ENCODE results near the gene C1QTNF2. TPM values are rescaled to one million over a fixed set of nuclear protein-coding genes. Genes with fewer than 3 reads are reported as not detected.
A peak's percentile ranks its signal among the peaks of the same experiment; 100 is the strongest.

The C1QTNF2 gene
- total RNA-seq, 6 donors from 2014 or later = 0.39 to 3.1 (median 0.61) TPM; not detected in 1

DNA sequence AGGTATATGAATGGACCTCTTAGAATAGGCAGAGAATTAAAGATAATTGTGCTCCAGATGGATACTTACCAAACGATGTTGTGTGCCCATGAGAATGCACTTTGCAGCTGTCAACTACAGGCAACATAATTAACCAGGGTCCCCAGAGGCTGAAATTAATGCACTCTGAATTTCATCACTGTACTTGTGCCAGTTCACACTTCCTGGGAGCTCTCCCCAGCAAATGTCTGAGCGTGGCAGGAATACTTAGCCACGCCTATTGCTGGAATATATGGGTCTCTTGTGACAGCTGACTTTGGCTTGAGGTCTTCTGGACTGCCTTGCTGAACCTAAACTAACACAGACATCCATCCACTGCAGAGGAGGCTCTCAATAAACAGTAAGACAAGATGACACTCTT, 11.9 kb upstream of the C1QTNF2 start:
- Histone ChIP-seq H3K27me3 (no peaks in the 10 kb centered on the region), H3K4me1 (no peaks in the 10 kb centered on the region), H3K36me3 (no peaks in the 10 kb centered on the region), H3K9me3 (peaks cover 3 to 6% (median 5%) of the 10 kb centered on the region in 4 donors), H3K27ac (no peak overlapping the region), H3K4me3 (no peak overlapping the region)
- DNase-seq (no peak), ATAC-seq (ENCODE audit: low FRiP score in 2 of 2) (no peak)
- WGBS, 2 donors = 80 to 88% methylated on average over 3 of the region's 3 CpGs
- TF ChIP-seq POLR2A (IDR thresholded peaks at IDR 0.05) = no peak
- TF ChIP-seq, protein P1, sequence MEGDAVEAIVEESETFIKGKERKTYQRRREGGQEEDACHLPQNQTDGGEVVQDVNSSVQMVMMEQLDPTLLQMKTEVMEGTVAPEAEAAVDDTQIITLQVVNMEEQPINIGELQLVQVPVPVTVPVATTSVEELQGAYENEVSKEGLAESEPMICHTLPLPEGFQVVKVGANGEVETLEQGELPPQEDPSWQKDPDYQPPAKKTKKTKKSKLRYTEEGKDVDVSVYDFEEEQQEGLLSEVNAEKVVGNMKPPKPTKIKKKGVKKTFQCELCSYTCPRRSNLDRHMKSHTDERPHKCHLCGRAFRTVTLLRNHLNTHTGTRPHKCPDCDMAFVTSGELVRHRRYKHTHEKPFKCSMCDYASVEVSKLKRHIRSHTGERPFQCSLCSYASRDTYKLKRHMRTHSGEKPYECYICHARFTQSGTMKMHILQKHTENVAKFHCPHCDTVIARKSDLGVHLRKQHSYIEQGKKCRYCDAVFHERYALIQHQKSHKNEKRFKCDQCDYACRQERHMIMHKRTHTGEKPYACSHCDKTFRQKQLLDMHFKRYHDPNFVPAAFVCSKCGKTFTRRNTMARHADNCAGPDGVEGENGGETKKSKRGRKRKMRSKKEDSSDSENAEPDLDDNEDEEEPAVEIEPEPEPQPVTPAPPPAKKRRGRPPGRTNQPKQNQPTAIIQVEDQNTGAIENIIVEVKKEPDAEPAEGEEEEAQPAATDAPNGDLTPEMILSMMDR (IDR thresholded peaks at IDR 0.05) = no peak
- TF ChIP-seq POLR2AphosphoS5 (IDR thresholded peaks at IDR 0.05) = no peak
- TF ChIP-seq EP300 (IDR thresholded peaks at IDR 0.05) = no peak

DNA sequence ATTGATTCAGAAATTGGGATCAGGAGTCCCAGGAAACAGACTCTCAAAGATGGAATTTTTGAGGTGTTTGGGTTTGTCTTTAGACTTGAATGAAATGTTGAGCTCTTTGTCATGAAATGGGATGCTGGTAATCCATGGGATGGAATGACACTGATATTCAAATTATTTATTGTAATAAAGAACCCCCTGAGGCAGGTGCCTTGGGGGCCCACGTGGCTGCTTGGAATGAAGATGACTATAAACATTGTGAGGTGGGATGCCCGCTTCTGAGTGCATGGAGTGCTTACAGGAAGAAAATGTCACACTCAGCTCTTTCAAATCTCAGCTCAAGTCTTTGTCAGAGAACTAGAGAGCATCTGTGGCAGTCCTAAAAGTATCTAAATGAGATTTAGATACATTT, 9.6 kb upstream of the C1QTNF2 start:
- TF ChIP-seq POLR2A (IDR thresholded peaks at IDR 0.05) (no peak), EP300 (IDR thresholded peaks at IDR 0.05) (no peak), POLR2AphosphoS5 (IDR thresholded peaks at IDR 0.05) (no peak)
- TF ChIP-seq, protein P1 (IDR thresholded peaks at IDR 0.05) = no peak
- no peak for ATAC-seq (ENCODE audit: low FRiP score in 2 of 2)

DNA sequence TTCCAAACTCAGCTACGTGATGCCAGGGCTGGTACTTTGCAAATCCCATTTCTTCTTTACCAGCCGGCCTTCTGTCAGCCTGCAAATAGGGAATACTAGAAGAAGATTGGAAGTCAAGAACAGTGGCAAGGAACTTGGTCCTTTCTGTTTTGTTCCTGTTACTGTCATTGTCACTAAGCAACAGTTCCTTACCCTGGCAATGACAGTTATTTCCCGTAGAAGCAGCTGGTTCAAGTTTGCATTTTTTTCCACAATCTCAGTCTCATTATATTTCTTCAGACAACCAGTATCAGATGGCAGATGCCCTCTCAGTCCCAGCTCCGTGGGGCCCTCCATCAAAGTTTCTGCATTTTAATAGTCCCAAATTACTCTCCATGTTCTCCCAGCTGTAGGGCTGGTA, 9.1 kb upstream of the C1QTNF2 start:
- ATAC-seq (ENCODE audit: low FRiP score in 2 of 2) (peak in 1 of 2 donors; percentile 56), DNase-seq (no peak)
- H3K27ac ChIP-seq = no peak overlapping the region
- 41 to 45% methylated on average over 4 of the region's 4 CpGs for WGBS, 2 donors
- H3K9me3 ChIP-seq = no peaks in the 10 kb centered on the region
- no peak overlapping the region for H3K4me3 ChIP-seq
- H3K36me3 ChIP-seq = no peaks in the 10 kb centered on the region
- H3K27me3 ChIP-seq = no peaks in the 10 kb centered on the region
- TF ChIP-seq EP300 (IDR thresholded peaks at IDR 0.05) (no peak), POLR2A (IDR thresholded peaks at IDR 0.05) (no peak), POLR2AphosphoS5 (IDR thresholded peaks at IDR 0.05) (no peak)
- TF ChIP-seq, protein P1 (IDR thresholded peaks at IDR 0.05) = no peak
- H3K4me1 ChIP-seq = no peaks in the 10 kb centered on the region

More for the DNA sequence above, 9.6 kb upstream of the C1QTNF2 start:
- H3K9me3 ChIP-seq = no peaks in the 10 kb centered on the region
- no peak overlapping the region for H3K27ac ChIP-seq
- H3K27me3 ChIP-seq = no peaks in the 10 kb centered on the region
- 81 to 84% methylated on average over 2 of the region's 2 CpGs for WGBS, 2 donors
- H3K4me3 ChIP-seq = no peak overlapping the region
- DNase-seq = no peak
- no peaks in the 10 kb centered on the region for H3K4me1 ChIP-seq
- no peaks in the 10 kb centered on the region for H3K36me3 ChIP-seq

DNA sequence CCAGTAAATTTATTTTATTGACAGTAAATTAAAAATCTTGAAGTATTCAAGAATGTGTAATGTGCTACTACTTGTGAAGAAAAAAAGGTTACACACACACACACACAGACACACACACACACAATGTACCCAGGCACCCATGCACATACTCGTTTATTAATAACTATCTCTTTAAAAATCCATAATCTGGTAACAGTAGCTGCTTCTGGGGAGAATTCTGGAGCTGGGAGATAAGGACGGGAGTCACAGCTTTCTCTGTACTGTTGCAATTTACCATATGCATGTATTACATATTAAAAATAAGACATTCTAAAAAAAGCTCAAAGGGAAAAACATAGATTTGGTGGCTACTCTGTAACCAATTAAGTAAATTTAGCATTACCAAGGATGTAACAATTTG, 7.9 kb upstream of the C1QTNF2 start:
- Histone ChIP-seq H3K4me1 (no peaks in the 10 kb centered on the region), H3K4me3 (no peak overlapping the region), H3K9me3 (no peaks in the 10 kb centered on the region), H3K36me3 (no peaks in the 10 kb centered on the region), H3K27ac (no peak overlapping the region), H3K27me3 (no peaks in the 10 kb centered on the region)
- no peak for DNase-seq
- no peak for ATAC-seq (ENCODE audit: low FRiP score in 2 of 2)
- 61 to 76% methylated on average over 2 of the region's 2 CpGs for WGBS, 2 donors
- TF ChIP-seq EP300 (IDR thresholded peaks at IDR 0.05) (no peak), POLR2AphosphoS5 (IDR thresholded peaks at IDR 0.05) (no peak), POLR2A (IDR thresholded peaks at IDR 0.05) (no peak)
- TF ChIP-seq, protein P1 (IDR thresholded peaks at IDR 0.05) = no peak

DNA sequence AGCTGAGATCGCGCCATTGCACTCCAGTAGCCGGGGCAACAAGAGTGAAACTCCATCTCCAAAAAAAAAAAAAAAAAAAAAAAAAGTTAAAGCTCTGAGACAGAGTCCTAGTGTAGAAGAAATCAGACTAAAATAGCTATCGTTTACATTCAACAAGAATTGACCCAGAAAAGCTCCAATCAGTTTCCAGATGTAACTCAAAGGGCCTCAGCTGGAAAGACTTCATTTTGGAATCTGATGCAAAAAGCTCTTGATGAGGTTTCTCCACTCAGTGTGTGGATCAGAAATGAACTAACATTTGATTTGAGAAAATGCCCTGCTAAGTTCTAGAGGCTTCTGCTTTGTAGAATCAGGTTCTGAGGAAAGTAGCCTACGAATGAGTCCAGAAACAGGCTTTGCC, 7.2 kb upstream of the C1QTNF2 start:
- no peak overlapping the region for H3K4me3 ChIP-seq
- H3K27ac ChIP-seq = no peak overlapping the region
- H3K4me1 ChIP-seq = no peaks in the 10 kb centered on the region
- H3K36me3 ChIP-seq = no peaks in the 10 kb centered on the region
- 80 to 81% methylated on average over 5 of the region's 5 CpGs for WGBS, 2 donors
- DNase-seq (no peak), ATAC-seq (ENCODE audit: low FRiP score in 2 of 2) (no peak)
- no peaks in the 10 kb centered on the region for H3K27me3 ChIP-seq
- no peaks in the 10 kb centered on the region for H3K9me3 ChIP-seq
- TF ChIP-seq POLR2AphosphoS5 (IDR thresholded peaks at IDR 0.05) (no peak), POLR2A (IDR thresholded peaks at IDR 0.05) (no peak), EP300 (IDR thresholded peaks at IDR 0.05) (no peak)
- TF ChIP-seq, protein P1 (IDR thresholded peaks at IDR 0.05) = no peak

Data from upper lobe of left lung (tissue), 6 donors.